HG02623 (cell line): Measurements from ENCODE around the gene GALC.
"Not testable (repeated sequence)": the region's sequence is repeated elsewhere in the genome, so short reads cannot be mapped to it uniquely, and the experiment has no call there.

ENCODE experiments used
- ATAC-seq: cut with Tn5 transposase; IDR thresholded peaks from one replicate; pipeline ENCODE4 v1.9.1; 2021; ENCODE audit warnings: moderate library complexity; ENCODE audit not compliant: unreplicated experiment

Gene GALC

GRCh38 chr14:87992718-87993628 lies at the start of gene GALC:
GALC (minus strand) TSS chr14:87993182; CDS start chr14:87993164, 18 bp downstream.
- peak; percentile 85 for ATAC-seq

GRCh38 chr14:88040146-88040545 lies 47.2 kb upstream of the GALC start:
- no peak for ATAC-seq

DNA sequence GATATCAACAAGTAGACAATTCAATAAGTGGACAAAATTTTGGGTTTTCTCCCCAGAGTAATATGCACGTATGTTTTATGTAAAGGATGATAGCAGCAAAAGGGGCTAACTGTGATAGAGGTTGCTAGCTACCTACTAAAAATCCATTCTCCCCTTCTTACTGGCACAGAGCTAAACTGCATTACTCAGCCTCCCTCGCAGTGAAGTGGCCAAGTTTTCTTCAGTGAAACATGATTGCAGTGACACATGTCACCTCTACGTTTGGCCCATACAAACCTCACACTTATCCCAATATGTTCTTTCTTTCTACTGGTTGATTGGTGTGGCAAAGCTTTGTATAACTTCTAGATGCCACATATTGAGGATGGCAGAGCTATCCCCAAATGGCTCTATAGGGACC lies 46.2 kb upstream of the GALC start:
- no peak for ATAC-seq

- ATAC-seq, result no peak
These were observed 44.3 kb upstream of the GALC start for GRCh38 chr14:88037325-88037724.

GRCh38 chr14:88036422-88036821 lies 43.4 kb upstream of the GALC start:
- no peak for ATAC-seq

DNA sequence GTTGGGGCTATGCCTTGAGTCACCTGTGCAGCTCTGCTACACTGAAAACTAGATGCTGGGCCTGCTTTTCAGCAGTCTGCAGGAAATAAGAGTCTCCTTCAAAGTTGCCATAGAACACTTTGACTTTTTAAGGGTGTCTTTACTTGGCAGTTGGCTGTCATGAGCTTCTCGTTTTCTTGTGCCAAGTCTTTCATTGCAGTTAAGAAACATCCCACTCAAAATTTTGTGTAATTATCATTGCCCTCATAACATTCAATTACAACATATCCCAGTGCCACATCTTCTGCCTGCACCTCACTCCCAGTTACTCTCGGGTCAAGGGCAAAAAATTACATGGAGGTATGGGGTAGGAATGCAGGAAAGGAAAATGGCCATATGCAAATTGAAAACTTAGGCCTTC lies 41.1 kb upstream of the GALC start:
- ATAC-seq, result no peak

DNA sequence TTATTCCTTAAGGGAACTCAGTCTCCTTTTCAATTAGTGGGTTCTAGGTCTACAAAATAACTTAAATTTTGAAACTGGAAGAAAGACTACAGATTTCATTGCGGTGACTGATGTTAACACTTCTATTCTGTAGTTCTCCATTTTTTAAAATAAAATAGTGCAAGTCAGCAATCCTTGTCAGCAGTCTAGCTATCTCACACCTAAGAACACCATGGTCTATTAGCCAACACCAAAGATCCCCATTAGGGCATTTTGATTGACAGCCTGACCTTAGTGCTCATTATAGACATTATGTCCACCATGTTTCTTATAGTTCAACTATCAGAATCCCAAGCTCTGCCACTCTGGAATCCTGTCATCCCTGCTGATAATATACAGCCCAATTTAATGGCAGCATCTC lies 39.4 kb upstream of the GALC start:
- no peak for ATAC-seq

DNA sequence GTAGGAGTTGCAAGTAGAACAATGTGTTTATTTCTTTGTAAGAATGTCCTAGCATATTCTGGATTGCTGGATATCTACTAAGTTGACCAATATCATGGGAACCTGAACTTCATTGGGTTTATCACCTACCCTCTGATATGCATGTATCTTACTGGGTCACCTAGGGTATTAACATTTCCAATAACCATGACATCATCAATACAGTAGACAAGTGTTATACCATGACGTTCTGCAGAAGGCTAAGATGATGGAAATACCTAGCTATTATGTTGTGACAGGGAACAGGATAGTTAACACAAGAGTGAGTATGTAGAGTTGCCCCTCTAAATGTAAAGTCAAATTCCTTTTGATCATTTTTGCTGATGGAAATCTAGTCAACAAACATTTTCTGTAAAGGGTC lies 37.9 kb upstream of the GALC start:
- no peak for ATAC-seq

GRCh38 chr14:88030079-88030478 lies 37.1 kb upstream of the GALC start:
- no peak for ATAC-seq

- ATAC-seq, result no peak
These were observed 36.5 kb upstream of the GALC start for GRCh38 chr14:88029500-88029899.

DNA sequence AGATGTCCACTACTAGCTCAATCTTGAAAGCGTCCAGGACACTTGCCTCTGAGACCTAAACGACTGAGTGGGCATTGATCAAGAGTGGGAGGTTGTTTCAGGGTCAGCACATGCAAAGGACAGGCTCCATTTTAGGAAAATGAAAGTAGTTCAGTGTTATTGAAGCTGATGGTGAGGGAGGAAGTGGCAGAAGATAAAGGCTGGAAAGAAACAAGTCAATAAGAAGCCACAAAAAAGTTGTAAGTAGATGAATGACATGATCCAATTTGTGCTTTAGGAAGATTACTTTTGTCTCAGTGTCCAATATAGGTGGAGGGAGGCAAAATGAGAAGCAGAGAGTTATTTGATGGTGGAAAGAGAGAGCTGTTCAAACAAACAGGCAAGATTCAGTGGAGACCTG lies 33.9 kb upstream of the GALC start:
- no peak for ATAC-seq

DNA sequence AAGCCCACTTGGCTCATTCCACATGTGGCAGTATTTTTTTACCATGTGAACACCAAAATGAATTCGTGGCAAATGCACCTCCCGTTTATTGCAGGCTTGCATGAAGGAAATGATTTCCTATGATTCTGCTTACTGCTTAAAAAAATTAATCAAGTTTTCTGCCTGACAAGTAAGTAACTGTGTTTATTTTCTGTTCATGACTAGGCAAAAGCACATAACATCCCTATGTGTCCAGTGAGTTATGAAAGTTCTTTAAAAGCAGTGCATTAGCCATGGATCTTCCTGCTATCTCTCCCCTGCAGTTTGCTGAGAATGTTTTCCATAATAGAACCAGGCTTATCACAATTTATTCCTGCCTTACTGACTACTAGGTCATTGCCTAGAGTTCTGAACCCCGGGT lies 32.3 kb upstream of the GALC start:
- no peak for ATAC-seq

- not testable (repeated sequence) for ATAC-seq
These were observed 31.5 kb upstream of the GALC start for GRCh38 chr14:88024252-88025086.

DNA sequence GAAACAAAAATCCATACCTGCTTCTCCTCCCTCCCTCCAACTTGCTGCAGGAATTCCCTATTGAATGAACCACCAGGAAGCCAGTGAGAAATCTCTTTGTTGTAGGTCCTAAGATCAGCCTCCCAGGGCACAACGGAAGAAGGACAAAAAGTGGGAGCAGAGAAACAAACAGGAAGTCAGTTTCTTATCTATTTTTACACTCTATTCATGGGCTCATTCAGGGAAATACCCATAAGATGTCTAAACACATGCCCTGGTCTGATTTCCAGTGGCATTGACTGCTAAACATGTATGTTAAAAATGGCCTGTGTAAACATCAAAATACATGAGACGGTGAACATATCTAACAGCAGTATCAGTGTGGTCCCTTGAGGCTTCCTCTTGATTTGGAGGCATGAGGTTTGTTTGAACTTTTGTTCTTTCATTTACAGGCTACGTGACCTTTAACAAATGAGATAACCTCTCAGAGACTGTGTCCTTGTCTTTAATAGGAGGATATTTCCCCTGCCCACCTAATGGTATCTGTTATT lies 30.7 kb upstream of the GALC start:
- ATAC-seq, result no peak

DNA sequence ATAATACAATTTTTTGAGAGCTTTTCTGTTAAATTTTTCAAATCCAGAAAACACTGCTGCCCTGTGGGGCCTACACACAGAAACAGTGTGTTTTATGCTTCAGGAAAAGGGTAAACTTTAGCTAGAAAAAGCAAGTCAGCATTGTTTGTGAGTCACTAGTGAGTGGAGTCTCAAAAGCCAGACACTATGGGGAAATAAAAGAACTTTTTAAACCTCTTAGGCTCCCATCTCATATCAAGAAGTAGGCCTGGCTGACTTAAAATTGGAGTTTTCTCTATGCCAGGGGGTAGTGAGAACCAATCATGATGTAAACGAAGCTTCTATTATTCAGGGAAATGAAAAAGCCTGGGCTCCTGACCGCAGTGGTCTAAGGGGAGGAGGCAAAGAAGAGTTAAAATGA lies 24.6 kb upstream of the GALC start:
- ATAC-seq, result no peak

GRCh38 chr14:88016768-88017167 lies 23.8 kb upstream of the GALC start:
- no peak for ATAC-seq

GRCh38 chr14:88013750-88014349 lies 20.9 kb upstream of the GALC start:
- peak; percentile 93 for ATAC-seq

DNA sequence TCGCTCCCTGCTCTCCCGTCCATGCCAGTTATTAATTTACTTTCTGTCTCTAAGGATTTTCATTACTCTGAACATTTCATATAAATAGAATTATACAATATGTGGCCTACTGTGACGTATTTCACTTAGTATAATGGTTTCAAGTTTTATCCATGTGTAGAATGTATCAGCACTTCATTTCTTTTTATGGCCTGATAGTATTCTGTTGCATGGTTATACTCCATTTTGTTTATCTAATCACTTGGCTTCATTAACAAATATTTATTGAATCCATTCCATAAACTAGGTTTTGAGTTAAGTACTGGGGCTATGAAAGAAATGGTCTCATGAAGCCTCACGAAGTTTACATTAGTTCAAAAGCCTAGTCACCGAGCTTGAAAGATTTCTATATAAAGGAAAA lies 19.5 kb upstream of the GALC start:
- ATAC-seq, result no peak

- ATAC-seq, result no peak
These were observed 17.3 kb upstream of the GALC start for GRCh38 chr14:88010331-88010730.

- no peak for ATAC-seq
These were observed 16.5 kb upstream of the GALC start for GRCh38 chr14:88009486-88009885.

DNA sequence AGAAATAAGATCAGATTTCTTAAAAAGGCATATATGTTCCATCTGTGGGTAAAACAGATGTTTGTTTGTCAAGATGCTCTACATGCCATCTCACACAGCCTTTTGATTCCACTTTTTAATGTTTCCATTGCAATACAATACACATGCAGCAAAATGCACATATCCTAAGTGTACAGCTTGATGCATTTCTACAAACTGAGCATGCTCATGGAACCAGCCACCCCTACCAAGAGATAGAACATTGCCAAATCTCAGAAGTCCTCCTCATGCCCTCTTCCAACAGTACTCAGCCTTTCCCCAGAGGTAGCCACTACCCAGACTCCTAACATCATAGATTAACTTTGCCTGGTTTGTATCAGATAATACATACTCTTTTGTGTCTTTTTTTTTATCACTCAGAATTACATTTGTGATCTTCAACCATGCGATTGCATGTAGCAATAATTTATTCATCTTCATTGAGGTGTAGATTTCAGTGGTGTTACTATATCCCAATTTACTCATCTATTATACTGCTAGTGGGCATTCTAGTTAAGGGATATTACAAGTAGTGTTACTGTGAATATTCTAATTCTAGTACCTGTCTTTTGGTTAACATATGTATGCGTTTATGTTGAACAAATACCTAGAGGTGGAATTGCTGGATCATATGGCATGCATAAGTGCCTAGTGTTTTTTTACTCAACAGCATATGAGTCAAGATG lies 15.2 kb upstream of the GALC start:
- ATAC-seq, result no peak
